Measurements from ENCODE around the gene RNFT2. TPM values are rescaled to one million over a fixed set of nuclear protein-coding genes. Genes with fewer than 3 reads are reported as not detected.

RNFT2 gene
- total RNA-seq, 1 experiment from 2014 or later = 29.5 TPM

GRCh38 chr12:116765271-116765670 lies 27.2 kb downstream of the RNFT2 start:
- H3K14ac ChIP-seq (ENCODE audit: insufficient read depth, low read length) = no peak overlapping the region
- no peaks in the 10 kb centered on the region for H3K79me2 ChIP-seq (ENCODE audit: insufficient read depth, low read length)
- no peaks in the 10 kb centered on the region for H3K27me3 ChIP-seq (ENCODE audit: insufficient read depth, low read length)
- no peak overlapping the region for H2AK5ac ChIP-seq (ENCODE audit: insufficient read length, low read length)
- no peak overlapping the region for H4K91ac ChIP-seq (ENCODE audit: insufficient read length, low read depth, low read length)
- H2AFZ ChIP-seq (ENCODE audit: low read length) = no peak overlapping the region
- no peak overlapping the region for H2BK12ac ChIP-seq (ENCODE audit: insufficient read length, low read depth, low read length)
- H3K9me3 ChIP-seq (ENCODE audit: control insufficient read depth, low read depth, low read length) = no peaks in the 10 kb centered on the region
- Mint-ChIP-seq H3K4me3 (no peak overlapping the region), H3K27ac (no peak overlapping the region), H3K4me1 (peaks cover 0 to 8% of the 10 kb centered on the region in 2 experiments; a peak in 2 of 4 replicates), H3K36me3 (ENCODE audit: insufficient read depth in 1 of 3, low read depth in 3 of 3) (peaks cover 12 to 51% (median 33%) of the 10 kb centered on the region in 3 experiments), H3K9me3 (no peaks in the 10 kb centered on the region; a peak in 1 of 5 replicates), H3K27me3 (ENCODE audit: low read depth) (no peaks in the 10 kb centered on the region)
- no peak overlapping the region for H3K23ac ChIP-seq (ENCODE audit: insufficient read length, low read depth, low read length)
- H3K27ac ChIP-seq (ENCODE audit: insufficient read length, low read depth, low read length) = no peak overlapping the region
- H3K56ac ChIP-seq (ENCODE audit: insufficient read length, low read depth, low read length) = no peak overlapping the region
- no peaks in the 10 kb centered on the region for H3K4me1 ChIP-seq (ENCODE audit: insufficient read depth, low read length)
- H3K4ac ChIP-seq (ENCODE audit: low read depth, low read length) = no peak overlapping the region
- TF ChIP-seq CTCF (conservative IDR thresholded peaks at IDR 0.05) = no peak
- DNase-seq = no peak
- H4K5ac ChIP-seq (ENCODE audit: insufficient read length, low read depth, low read length) = no peak overlapping the region
- no peak overlapping the region for H2BK20ac ChIP-seq (ENCODE audit: low read depth, low read length, poor library complexity, severe bottlenecking)
- H3K4me2 ChIP-seq (ENCODE audit: insufficient read depth, insufficient read length, low read length) = no peak overlapping the region
- no peak overlapping the region for H3K18ac ChIP-seq (ENCODE audit: insufficient read length, low read depth, low read length)
- H2BK5ac ChIP-seq (ENCODE audit: insufficient read length, low read length) = no peak overlapping the region
- no peak overlapping the region for H2BK120ac ChIP-seq (ENCODE audit: low read depth, low read length, poor library complexity, severe bottlenecking)
- no peak overlapping the region for H4K8ac ChIP-seq (replicated peaks; ENCODE audit: insufficient read length, low read depth, low read length)
- H4K20me1 ChIP-seq (ENCODE audit: control insufficient read depth, insufficient read depth, insufficient read length) = no peaks in the 10 kb centered on the region
- peaks cover 3% of the 10 kb centered on the region for H3K79me1 ChIP-seq (ENCODE audit: insufficient read depth, low read depth, low read length, poor library complexity, severe bottlenecking)
- no CpG with 5 or more reads among the region's 5 CpGs for WGBS (ENCODE audit: extremely low coverage, insufficient read length, low lambda C conversion rate)
- no peak overlapping the region for H3K9ac ChIP-seq (ENCODE audit: extremely low read depth, insufficient read length, low read length)
- H3T11ph ChIP-seq (ENCODE audit: low read length) = no peak overlapping the region
- no peak overlapping the region for H2BK15ac ChIP-seq (ENCODE audit: low read depth, low read length)
- H3K23me2 ChIP-seq (ENCODE audit: insufficient read length, low read depth, low read length, poor library complexity, severe bottlenecking) = no peaks in the 10 kb centered on the region

Data from H9 (cell line).